ENCODE results near the gene ZDHHC16.

- no peak for TF ChIP-seq CTCF (IDR thresholded peaks at IDR 0.05)
- no peak for TF ChIP-seq EZH2phosphoT487 (IDR thresholded peaks at IDR 0.05)
These were observed 39.9 kb upstream of the ZDHHC16 start for GRCh38 chr10:97406064-97406463.
